Mesenchymal stem cell (in vitro differentiated cells and primary cell): ENCODE results near the gene SEC16A.
A peak's percentile ranks its signal among the peaks of the same experiment; 100 is the strongest.

Experiments
- DNase-seq: peaks from one replicate; pipeline ENCODE4 v3.0.0-alpha.2; 2013
- H2AFZ ChIP-seq: one replicate; pipeline ENCODE4 v1.6.1; 2013; ENCODE audit warnings: low read depth, mild to moderate bottlenecking, control low read depth, inconsistent platforms, low read length, moderate library complexity
- H2AK5ac ChIP-seq: 2 replicates; pipeline ENCODE4 v1.6.1; 2013; ENCODE audit warnings: low read length, moderate library complexity, mild to moderate bottlenecking, inconsistent platforms; ENCODE audit not compliant: severe bottlenecking
- H2BK120ac ChIP-seq: one replicate; pipeline ENCODE4 v1.6.1; 2013; ENCODE audit warnings: low read depth, mild to moderate bottlenecking, inconsistent platforms, low read length, moderate library complexity
- H2BK12ac ChIP-seq, 2 experiments: one replicate each; pipeline ENCODE4 v1.6.1; 2013; ENCODE audit warnings: inconsistent platforms in 2 of 2, low read length in 2 of 2, mild to moderate bottlenecking in 2 of 2, moderate library complexity in 2 of 2, control low read depth in 1 of 2
- H2BK15ac ChIP-seq: one replicate; pipeline ENCODE4 v1.6.1; 2013; ENCODE audit warnings: mild to moderate bottlenecking, low read depth, inconsistent platforms; ENCODE audit not compliant: poor library complexity, severe bottlenecking
- H2BK5ac ChIP-seq: 2 replicates; pipeline ENCODE4 v1.6.1; 2013; ENCODE audit warnings: low read depth, mild to moderate bottlenecking, low read length, control low read depth, inconsistent platforms; ENCODE audit not compliant: poor library complexity, severe bottlenecking
- H3K14ac ChIP-seq, 2 experiments: one replicate each; pipeline ENCODE4 v1.6.1; 2013; ENCODE audit warnings: inconsistent platforms in 2 of 2, low read length in 2 of 2, control low read depth in 1 of 2, mild to moderate bottlenecking in 1 of 2, moderate library complexity in 1 of 2
- H3K18ac ChIP-seq, 2 experiments: one replicate each; pipeline ENCODE4 v1.6.1; 2013; ENCODE audit warnings: inconsistent platforms in 2 of 2, low read length in 2 of 2, control low read depth in 1 of 2, low read depth in 1 of 2, mild to moderate bottlenecking in 1 of 2
- H3K23ac ChIP-seq, 2 experiments: one replicate each; pipeline ENCODE4 v1.6.1; 2013; ENCODE audit warnings: inconsistent platforms in 2 of 2, low read length in 2 of 2, mild to moderate bottlenecking in 2 of 2, moderate library complexity in 2 of 2, control low read depth in 1 of 2
- H3K27ac ChIP-seq: 2 replicates; pipeline ENCODE4 v1.5.1; 2013; ENCODE audit warnings: mild to moderate bottlenecking, moderate library complexity, low read length, control low read depth, inconsistent platforms; ENCODE audit not compliant: poor library complexity, severe bottlenecking
- H3K27me3 ChIP-seq, 2 experiments: 2 replicates each; pipeline versions ENCODE4 v1.6.1 to v1.7.0; 2013; ENCODE audit warnings: low read length in 2 of 2, mild to moderate bottlenecking in 2 of 2, moderate library complexity in 2 of 2, control low read depth in 1 of 2, inconsistent platforms in 1 of 2; ENCODE audit not compliant: control insufficient read depth in 1 of 2, insufficient read depth in 1 of 2
- H3K36me3 ChIP-seq, 2 experiments: 2 replicates each; pipeline versions ENCODE4 v1.6.1 to v1.7.0; 2013; ENCODE audit warnings: low read length in 2 of 2, control low read depth in 1 of 2, inconsistent platforms in 1 of 2, low read depth in 1 of 2, mild to moderate bottlenecking in 1 of 2; ENCODE audit not compliant: insufficient read depth in 2 of 2, control insufficient read depth in 1 of 2
- H3K4ac ChIP-seq, 2 experiments: one replicate each; pipeline ENCODE4 v1.6.1; 2013; ENCODE audit warnings: inconsistent platforms in 2 of 2, low read length in 2 of 2, mild to moderate bottlenecking in 2 of 2, moderate library complexity in 2 of 2, control low read depth in 1 of 2, low read depth in 1 of 2
- H3K4me1 ChIP-seq: 2 replicates; pipeline ENCODE4 v1.6.1; 2013; ENCODE audit warnings: low read depth, low read length, control low read depth; ENCODE audit not compliant: control insufficient read depth, insufficient read depth
- H3K4me2 ChIP-seq: 2 replicates; pipeline ENCODE4 v1.6.1; 2013; ENCODE audit warnings: low read length, mild to moderate bottlenecking, inconsistent platforms; ENCODE audit not compliant: poor library complexity, severe bottlenecking
- H3K4me3 ChIP-seq, 2 experiments: 2 replicates each; pipeline versions ENCODE4 v1.5.1 to v1.7.0; 2013; ENCODE audit warnings: low read length in 2 of 2, mild to moderate bottlenecking in 2 of 2, control low read depth in 1 of 2, low read depth in 1 of 2; ENCODE audit not compliant: insufficient read depth in 1 of 2
- H3K79me1 ChIP-seq: replicated peaks from 2 replicates; pipeline ENCODE4 v1.6.1; 2013; ENCODE audit warnings: mild to moderate bottlenecking, control low read depth, low read length, inconsistent platforms; ENCODE audit not compliant: poor library complexity, severe bottlenecking
- H3K9ac ChIP-seq: 2 replicates; pipeline ENCODE4 v1.7.0; 2013; ENCODE audit warnings: mild to moderate bottlenecking, low read length, moderate library complexity
- H3K9me3 ChIP-seq: 2 replicates; pipeline ENCODE4 v1.7.0; 2013; ENCODE audit warnings: mild to moderate bottlenecking, low read length; ENCODE audit not compliant: control insufficient read depth
- H4K8ac ChIP-seq: one replicate; pipeline ENCODE4 v1.6.1; 2013; ENCODE audit warnings: inconsistent platforms, mild to moderate bottlenecking, low read length, moderate library complexity
- H4K91ac ChIP-seq: one replicate; pipeline ENCODE4 v1.6.1; 2013; ENCODE audit warnings: mild to moderate bottlenecking, low read length, inconsistent platforms
- WGBS: methylation state at CpG from one replicate; pipeline ENCODE4 v1.1.7; 2013; ENCODE audit warnings: mixed read lengths; 5-methylcytosine and 5-hydroxymethylcytosine counted together

The SEC16A gene

GRCh38 chr9:136395345-136396218 is 87.3 kb downstream of the SEC16A start:
- peaks cover 59% of the 10 kb centered on the region for H3K79me1 ChIP-seq
- H3K9ac ChIP-seq: peak overlapping the region; percentile 73
- no peak overlapping the region for H4K8ac ChIP-seq
- no peak overlapping the region for H2BK12ac ChIP-seq
- H2BK120ac ChIP-seq: no peak overlapping the region
- DNase-seq: no peak
- no peaks in the 10 kb centered on the region for H3K27me3 ChIP-seq
- H3K27ac ChIP-seq: no peak overlapping the region
- no peak overlapping the region for H3K4me2 ChIP-seq
- 96% methylated on average over 26 of the region's 26 CpGs for WGBS
- H3K14ac ChIP-seq: no peak overlapping the region
- no peak overlapping the region for H3K18ac ChIP-seq
- H2BK5ac ChIP-seq: no peak overlapping the region
- H3K4me1 ChIP-seq: peaks cover 17% of the 10 kb centered on the region
- H3K36me3 ChIP-seq: peaks cover 64 to 74% of the 10 kb centered on the region in 2 experiments
- no peak overlapping the region for H4K91ac ChIP-seq
- no peak overlapping the region for H3K4me3 ChIP-seq
- no peak overlapping the region for H2AK5ac ChIP-seq
- H3K4ac ChIP-seq: no peak overlapping the region
- H3K9me3 ChIP-seq: no peaks in the 10 kb centered on the region
- no peak overlapping the region for H2AFZ ChIP-seq
- no peak overlapping the region for H2BK15ac ChIP-seq
- H3K23ac ChIP-seq: no peak overlapping the region

GRCh38 chr9:136395020-136395340 is 87.9 kb downstream of the SEC16A start:
- DNase-seq: no peak
- H3K4me1 ChIP-seq: peaks cover 13% of the 10 kb centered on the region
- peak overlapping the region; percentile 73 for H3K9ac ChIP-seq
- no peak overlapping the region for H3K23ac ChIP-seq
- no peak overlapping the region for H4K91ac ChIP-seq
- H3K18ac ChIP-seq: no peak overlapping the region
- no peak overlapping the region for H3K4me2 ChIP-seq
- H3K27ac ChIP-seq: no peak overlapping the region
- no peaks in the 10 kb centered on the region for H3K27me3 ChIP-seq
- H3K79me1 ChIP-seq: peaks cover 59% of the 10 kb centered on the region
- no peak overlapping the region for H3K4ac ChIP-seq
- no peak overlapping the region for H2AFZ ChIP-seq
- H2BK15ac ChIP-seq: no peak overlapping the region
- H3K14ac ChIP-seq: no peak overlapping the region
- peaks cover 66 to 76% of the 10 kb centered on the region in 2 experiments for H3K36me3 ChIP-seq
- WGBS: 98% methylated on average over 13 of the region's 13 CpGs
- H3K4me3 ChIP-seq: no peak overlapping the region
- no peak overlapping the region for H2BK120ac ChIP-seq
- H2BK5ac ChIP-seq: no peak overlapping the region
- H2BK12ac ChIP-seq: no peak overlapping the region
- H3K9me3 ChIP-seq: no peaks in the 10 kb centered on the region
- H4K8ac ChIP-seq: no peak overlapping the region
- no peak overlapping the region for H2AK5ac ChIP-seq

- 97% methylated on average over 21 of the region's 21 CpGs for WGBS
- H3K4me3 ChIP-seq: no peak overlapping the region
- H3K23ac ChIP-seq: no peak overlapping the region
Observed at GRCh38 chr9:136394312-136395019, 88.4 kb downstream of the SEC16A start.

GRCh38 chr9:136393531-136393930 is 89.3 kb downstream of the SEC16A start:
- Histone ChIP-seq H4K91ac (no peak overlapping the region), H3K27ac (no peak overlapping the region), H3K36me3 (peaks cover 78 to 87% of the 10 kb centered on the region in 2 experiments)

More at GRCh38 chr9:136394312-136395019, 88.4 kb downstream of the SEC16A start:
- Histone ChIP-seq H2BK12ac (no peak overlapping the region), H4K8ac (no peak overlapping the region), H2BK15ac (no peak overlapping the region), H3K4me1 (peaks cover 13% of the 10 kb centered on the region), H2AFZ (no peak overlapping the region), H2BK120ac (no peak overlapping the region), H3K36me3 (peaks cover 71 to 81% of the 10 kb centered on the region in 2 experiments), H3K4me2 (no peak overlapping the region), H3K14ac (no peak overlapping the region), H3K79me1 (peaks cover 64% of the 10 kb centered on the region), H3K27me3 (no peaks in the 10 kb centered on the region), H4K91ac (no peak overlapping the region), H2AK5ac (no peak overlapping the region), H3K9me3 (no peaks in the 10 kb centered on the region), H2BK5ac (no peak overlapping the region), H3K4ac (no peak overlapping the region), H3K27ac (no peak overlapping the region), H3K9ac (peak overlapping the region; percentile 77), H3K18ac (no peak overlapping the region)
- no peak for DNase-seq

More at GRCh38 chr9:136393531-136393930, 89.3 kb downstream of the SEC16A start:
- no peaks in the 10 kb centered on the region for H3K9me3 ChIP-seq
- 96% methylated on average over 17 of the region's 17 CpGs for WGBS
- peaks cover 5% of the 10 kb centered on the region for H3K4me1 ChIP-seq
- H2AFZ ChIP-seq: no peak overlapping the region
- H3K4me3 ChIP-seq: peak overlapping the region in 1 of 2 experiments; percentile 37
- no peak for DNase-seq
- H3K9ac ChIP-seq: peak overlapping the region; percentile 77
- H4K8ac ChIP-seq: no peak overlapping the region
- no peak overlapping the region for H3K4ac ChIP-seq
- H3K18ac ChIP-seq: no peak overlapping the region
- no peak overlapping the region for H3K23ac ChIP-seq
- no peak overlapping the region for H2BK15ac ChIP-seq
- H3K14ac ChIP-seq: no peak overlapping the region
- no peak overlapping the region for H2BK120ac ChIP-seq
- H2AK5ac ChIP-seq: no peak overlapping the region
- H3K4me2 ChIP-seq: no peak overlapping the region
- H3K79me1 ChIP-seq: peaks cover 68% of the 10 kb centered on the region
- no peak overlapping the region for H2BK5ac ChIP-seq
- no peaks in the 10 kb centered on the region for H3K27me3 ChIP-seq
- no peak overlapping the region for H2BK12ac ChIP-seq
